Mucosa of stomach (tissue), 1 donor: ENCODE data around the gene SAMSN1.
"Not testable (repeated sequence)": the region's sequence is repeated elsewhere in the genome, so short reads cannot be mapped to it uniquely, and the experiment has no call there.

ENCODE experiments used
- H3K27me3 ChIP-seq: one replicate; pipeline ENCODE4 v1.7.0; 2013; ENCODE audit warnings: mild to moderate bottlenecking, low read length; ENCODE audit not compliant: control insufficient read depth, insufficient read depth
- H3K36me3 ChIP-seq: one replicate; pipeline ENCODE4 v1.7.0; 2013; ENCODE audit warnings: low read length; ENCODE audit not compliant: control insufficient read depth, insufficient read depth
- H3K4me1 ChIP-seq: one replicate; pipeline ENCODE4 v1.7.0; 2013; ENCODE audit warnings: mild to moderate bottlenecking, low read length; ENCODE audit not compliant: control insufficient read depth, insufficient read depth
- H3K4me3 ChIP-seq: one replicate; pipeline ENCODE4 v1.7.0; 2013; ENCODE audit warnings: low read length
- H3K9ac ChIP-seq: one replicate; pipeline ENCODE4 v1.7.0; 2013; ENCODE audit warnings: mild to moderate bottlenecking, low read length, moderate library complexity
- H3K9me3 ChIP-seq: one replicate; pipeline ENCODE4 v1.7.0; 2013; ENCODE audit warnings: mild to moderate bottlenecking, low read length, moderate library complexity; ENCODE audit not compliant: control insufficient read depth
- donor health status: Pancreatic carcinoma.

SAMSN1 gene

GRCh38 chr21:14522736-14523135, 23.4 kb downstream of the SAMSN1 start:
- H3K36me3 ChIP-seq = no peaks in the 10 kb centered on the region
- no peaks in the 10 kb centered on the region for H3K27me3 ChIP-seq
- no peaks in the 10 kb centered on the region for H3K9me3 ChIP-seq
- no peak overlapping the region for H3K4me3 ChIP-seq
- H3K9ac ChIP-seq = no peak overlapping the region
- H3K4me1 ChIP-seq = no peaks in the 10 kb centered on the region

GRCh38 chr21:14520535-14520934, 25.6 kb downstream of the SAMSN1 start:
- no peaks in the 10 kb centered on the region for H3K9me3 ChIP-seq
- H3K36me3 ChIP-seq = no peaks in the 10 kb centered on the region
- H3K4me3 ChIP-seq = no peak overlapping the region
- no peak overlapping the region for H3K9ac ChIP-seq
- H3K27me3 ChIP-seq = no peaks in the 10 kb centered on the region
- no peaks in the 10 kb centered on the region for H3K4me1 ChIP-seq

- Histone ChIP-seq H3K4me3 (no peak overlapping the region), H3K36me3 (no peaks in the 10 kb centered on the region), H3K9me3 (no peaks in the 10 kb centered on the region), H3K4me1 (no peaks in the 10 kb centered on the region), H3K27me3 (no peaks in the 10 kb centered on the region), H3K9ac (no peak overlapping the region)
Measured at GRCh38 chr21:14519000-14519399, 27.1 kb downstream of the SAMSN1 start.

- no peaks in the 10 kb centered on the region for H3K27me3 ChIP-seq
- H3K36me3 ChIP-seq = no peaks in the 10 kb centered on the region
- no peaks in the 10 kb centered on the region for H3K9me3 ChIP-seq
- no peak overlapping the region for H3K4me3 ChIP-seq
- H3K4me1 ChIP-seq = no peaks in the 10 kb centered on the region
- no peak overlapping the region for H3K9ac ChIP-seq
Measured at GRCh38 chr21:14513804-14514203, 32.3 kb downstream of the SAMSN1 start.

- H3K9me3 ChIP-seq, H3K27me3 ChIP-seq, H3K36me3 ChIP-seq, H3K4me1 ChIP-seq, H3K9ac ChIP-seq, H3K4me3 ChIP-seq: not testable (repeated sequence)
Measured at GRCh38 chr21:14506859-14507457, 39.2 kb downstream of the SAMSN1 start.

- Histone ChIP-seq H3K4me1 (no peaks in the 10 kb centered on the region), H3K4me3 (no peak overlapping the region), H3K27me3 (no peaks in the 10 kb centered on the region), H3K9ac (no peak overlapping the region), H3K9me3 (no peaks in the 10 kb centered on the region), H3K36me3 (no peaks in the 10 kb centered on the region)
Measured at GRCh38 chr21:14500873-14501272, 45.2 kb downstream of the SAMSN1 start.

- H3K27me3 ChIP-seq = no peaks in the 10 kb centered on the region
- H3K36me3 ChIP-seq = no peaks in the 10 kb centered on the region
- H3K4me3 ChIP-seq = no peak overlapping the region
- H3K4me1 ChIP-seq = no peaks in the 10 kb centered on the region
- no peaks in the 10 kb centered on the region for H3K9me3 ChIP-seq
- H3K9ac ChIP-seq = no peak overlapping the region
Measured at GRCh38 chr21:14499316-14499715, 46.8 kb downstream of the SAMSN1 start.

GRCh38 chr21:14497825-14498224, 48.3 kb downstream of the SAMSN1 start:
- Histone ChIP-seq H3K4me1 (no peaks in the 10 kb centered on the region), H3K27me3 (no peaks in the 10 kb centered on the region), H3K4me3 (no peak overlapping the region), H3K36me3 (no peaks in the 10 kb centered on the region), H3K9me3 (no peaks in the 10 kb centered on the region), H3K9ac (no peak overlapping the region)

- no peaks in the 10 kb centered on the region for H3K27me3 ChIP-seq
Measured at GRCh38 chr21:14495075-14495474, 51.0 kb downstream of the SAMSN1 start.

GRCh38 chr21:14494181-14494580, 51.9 kb downstream of the SAMSN1 start:
- H3K4me1 ChIP-seq, H3K9me3 ChIP-seq, H3K4me3 ChIP-seq, H3K9ac ChIP-seq, H3K36me3 ChIP-seq, H3K27me3 ChIP-seq: not testable (repeated sequence)

More at GRCh38 chr21:14495075-14495474, 51.0 kb downstream of the SAMSN1 start:
- H3K4me3 ChIP-seq = no peak overlapping the region
- H3K9me3 ChIP-seq = no peaks in the 10 kb centered on the region
- H3K36me3 ChIP-seq = no peaks in the 10 kb centered on the region
- H3K9ac ChIP-seq = no peak overlapping the region
- H3K4me1 ChIP-seq = no peaks in the 10 kb centered on the region

- Histone ChIP-seq H3K9me3 (no peaks in the 10 kb centered on the region), H3K4me1 (no peaks in the 10 kb centered on the region), H3K4me3 (no peak overlapping the region), H3K36me3 (no peaks in the 10 kb centered on the region), H3K27me3 (no peaks in the 10 kb centered on the region), H3K9ac (no peak overlapping the region)
Measured at GRCh38 chr21:14493731-14494130, 52.4 kb downstream of the SAMSN1 start.

GRCh38 chr21:14492931-14493330, 53.2 kb downstream of the SAMSN1 start:
- Histone ChIP-seq H3K4me3 (no peak overlapping the region), H3K9ac (no peak overlapping the region), H3K27me3 (no peaks in the 10 kb centered on the region), H3K36me3 (no peaks in the 10 kb centered on the region), H3K4me1 (no peaks in the 10 kb centered on the region), H3K9me3 (no peaks in the 10 kb centered on the region)

- Histone ChIP-seq H3K27me3 (no peaks in the 10 kb centered on the region), H3K4me1 (no peaks in the 10 kb centered on the region), H3K9me3 (no peaks in the 10 kb centered on the region), H3K9ac (no peak overlapping the region), H3K36me3 (no peaks in the 10 kb centered on the region), H3K4me3 (no peak overlapping the region)
Measured at GRCh38 chr21:14491269-14491681, 54.8 kb downstream of the SAMSN1 start.
